NCI-H69 (cell line): ENCODE measurements around the gene SLC8A1.

ENCODE experiments used
- DNase-seq: peaks from one replicate; lab custom pipeline; 2025; lab: John Stamatoyannopoulos, UW

Gene SLC8A1

DNA sequence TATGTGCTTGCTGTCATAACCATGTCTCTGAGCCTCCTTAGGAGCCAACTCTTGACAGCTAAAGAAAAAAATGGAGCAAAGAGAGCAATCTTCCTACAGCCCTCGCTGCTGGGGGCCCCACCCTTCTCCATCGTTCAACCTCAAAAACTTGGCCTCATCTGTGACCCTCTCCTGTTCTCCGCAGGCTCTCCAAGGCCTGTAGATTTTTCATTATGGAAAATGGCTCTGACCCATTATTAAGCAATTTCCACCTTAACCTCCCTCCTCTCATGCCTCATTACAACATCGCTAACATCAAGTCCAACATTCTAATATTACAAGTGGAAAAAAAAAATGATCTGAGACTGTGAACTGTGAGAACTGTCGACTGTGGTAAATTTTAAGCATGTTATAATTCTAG is 98.7 kb downstream of the SLC8A1 start:
- no peak for DNase-seq

DNA sequence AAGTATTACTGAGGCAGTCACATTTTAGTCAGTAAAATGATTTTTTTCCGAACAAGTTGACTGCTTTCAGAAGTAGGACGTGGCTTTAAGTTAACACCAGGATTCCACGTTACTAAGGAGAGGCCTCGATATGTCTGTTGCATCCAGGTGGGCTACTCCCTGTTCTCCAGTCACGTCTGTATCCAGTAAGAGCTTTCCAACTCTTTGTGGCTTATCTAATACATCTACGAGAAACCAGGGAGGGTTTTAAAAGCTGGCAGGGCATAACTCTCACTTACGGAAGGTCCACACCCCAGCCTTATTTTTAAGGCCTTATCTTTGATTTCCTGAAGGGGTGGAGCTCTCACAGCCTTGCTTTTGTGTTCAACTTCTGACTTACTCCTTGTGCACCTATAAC is 99.2 kb downstream of the SLC8A1 start:
- DNase-seq: no peak

DNA sequence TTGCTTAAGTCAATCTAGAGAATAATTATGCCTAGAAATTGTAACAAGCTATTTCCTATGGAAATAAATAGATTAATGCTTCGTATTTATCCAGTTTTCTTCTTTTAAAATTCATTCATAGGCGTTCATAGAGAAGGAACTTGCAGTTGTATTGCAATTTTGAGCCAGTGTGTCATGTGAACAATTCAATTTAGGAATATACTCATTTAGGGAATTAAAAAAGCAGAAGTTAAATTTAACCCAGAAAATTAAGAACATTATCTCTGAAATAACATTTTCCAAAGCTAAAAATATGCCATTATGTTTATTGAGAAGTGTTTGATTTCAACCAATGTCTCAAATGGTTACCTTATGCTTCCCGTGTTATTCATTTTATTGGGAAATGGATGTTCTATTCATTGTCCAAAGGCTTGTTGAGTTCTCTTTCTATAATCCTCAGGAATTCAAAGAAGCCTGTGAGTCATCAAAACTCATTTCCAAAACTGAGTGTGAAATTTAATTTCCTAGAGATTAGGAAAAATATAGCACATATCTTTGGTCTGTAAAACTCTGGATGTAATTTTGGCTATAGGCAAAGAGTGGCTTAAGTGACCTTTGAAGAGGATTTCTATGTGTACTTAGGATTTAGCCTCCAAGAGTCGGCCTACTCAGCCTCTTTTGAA is 99.7 kb downstream of the SLC8A1 start:
- no peak for DNase-seq

DNA sequence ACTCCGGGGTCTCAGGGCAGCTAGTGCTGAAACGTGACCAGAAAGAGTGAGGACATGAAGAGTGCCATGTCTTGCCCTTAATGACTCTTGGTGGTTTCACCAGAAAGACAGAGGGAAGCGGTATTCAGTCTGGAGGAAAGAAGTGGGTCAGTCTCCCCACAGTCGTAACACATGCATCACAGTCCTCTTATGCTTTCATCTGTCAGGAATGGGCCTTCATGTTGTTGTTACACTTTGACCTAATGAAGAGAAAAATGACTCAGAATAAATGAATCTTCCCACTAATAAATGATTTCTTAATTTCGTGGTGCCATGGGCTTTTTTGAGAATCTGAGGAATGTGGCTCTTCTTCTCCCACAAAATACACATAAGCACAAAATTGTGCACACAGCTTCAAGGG is 103.2 kb downstream of the SLC8A1 start:
- no peak for DNase-seq

DNA sequence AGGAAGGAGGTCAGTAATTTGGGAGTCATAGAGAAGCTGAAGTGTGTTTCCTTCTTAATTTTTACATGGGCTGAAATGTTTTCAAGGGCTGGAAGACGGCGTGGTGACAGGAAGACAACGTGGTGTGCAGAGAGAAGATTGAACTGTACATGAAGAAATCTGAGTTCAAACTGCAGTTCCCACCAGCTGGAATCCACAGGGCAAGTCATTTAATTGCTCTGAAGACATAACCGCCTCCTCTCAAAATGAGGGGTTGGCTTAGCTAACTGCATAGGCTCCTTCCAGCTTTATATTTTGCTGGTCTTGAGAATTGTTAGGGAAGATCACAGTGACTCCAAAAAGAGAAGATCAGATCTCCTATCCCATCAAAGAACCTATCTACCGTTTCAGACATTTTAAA is 103.9 kb downstream of the SLC8A1 start:
- peak; percentile 12 for DNase-seq

DNA sequence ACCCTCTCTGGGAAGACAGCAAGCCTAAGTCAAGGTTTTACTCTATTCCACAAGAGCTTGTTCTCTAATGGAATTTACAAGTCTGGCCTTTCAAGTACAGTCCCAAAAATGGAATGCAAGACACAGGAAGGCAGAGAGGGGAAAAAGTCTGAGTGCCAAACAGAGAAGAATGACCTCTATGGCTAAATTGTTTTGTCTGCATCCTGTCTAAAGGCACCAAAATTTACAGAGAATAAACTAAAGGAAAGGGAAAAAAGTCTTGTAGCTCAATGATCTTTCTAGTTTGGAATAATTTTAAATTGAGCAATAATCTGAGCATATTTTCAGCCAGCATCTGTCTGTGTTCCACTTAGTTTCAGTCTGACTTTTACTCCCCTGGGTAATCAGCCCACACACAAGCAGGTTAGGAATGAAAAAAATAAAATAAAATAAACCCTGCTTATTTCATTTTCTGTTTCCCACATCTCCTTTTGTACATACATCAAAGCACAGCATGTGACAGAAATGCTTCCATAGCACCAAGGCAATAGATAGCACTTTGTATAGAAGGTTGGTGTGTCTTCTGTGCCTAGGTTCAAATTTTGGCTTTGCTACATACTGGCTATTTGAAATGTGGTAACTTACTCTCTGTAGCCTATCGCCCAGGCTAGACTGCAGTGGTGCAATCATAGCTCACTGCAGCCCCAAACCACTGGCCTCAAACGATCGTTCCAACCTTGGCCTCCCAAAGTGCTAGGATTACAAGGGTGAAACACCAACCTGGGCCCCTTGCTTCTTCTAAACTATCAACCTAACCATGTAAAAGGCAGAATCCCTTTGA is 105.1 kb downstream of the SLC8A1 start:
- no peak for DNase-seq

DNA sequence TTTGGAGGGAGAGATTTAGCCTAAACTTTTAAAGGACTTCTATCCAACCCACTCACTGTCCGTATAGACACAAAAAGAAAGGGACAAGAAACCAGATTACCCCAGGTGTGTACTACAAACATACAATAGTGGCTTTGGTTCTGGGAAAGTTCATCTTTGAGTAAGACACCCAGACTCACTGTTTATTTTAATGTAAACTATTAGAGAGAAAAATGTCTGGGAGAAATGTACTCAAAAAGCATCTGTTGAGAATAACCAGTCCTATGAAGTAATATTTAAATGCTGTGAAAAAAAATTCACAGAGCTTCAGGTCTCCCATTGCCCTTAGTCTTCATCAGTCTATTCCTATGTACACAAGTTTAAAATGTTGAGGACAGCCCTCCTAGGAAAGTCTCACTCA is 107.5 kb downstream of the SLC8A1 start:
- no peak for DNase-seq

DNA sequence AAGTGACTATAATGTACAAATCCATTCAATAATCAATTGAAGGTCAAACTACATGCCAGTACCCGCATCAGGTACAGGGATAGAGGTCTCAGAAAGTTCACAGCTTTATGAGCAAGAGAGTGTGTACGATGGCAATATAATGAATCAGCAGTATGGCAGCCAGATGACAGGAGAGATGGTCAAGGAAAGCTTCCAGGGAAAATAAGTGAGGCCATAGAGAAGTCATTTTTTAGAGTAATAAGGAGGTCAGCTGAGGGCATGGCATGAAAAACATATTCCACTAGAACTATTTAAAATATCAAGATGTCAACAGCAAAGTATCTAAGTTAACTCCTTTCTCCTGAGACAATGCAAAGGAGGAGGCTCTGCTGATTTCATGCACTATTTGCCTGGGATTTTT is 108.0 kb downstream of the SLC8A1 start:
- no peak for DNase-seq

DNA sequence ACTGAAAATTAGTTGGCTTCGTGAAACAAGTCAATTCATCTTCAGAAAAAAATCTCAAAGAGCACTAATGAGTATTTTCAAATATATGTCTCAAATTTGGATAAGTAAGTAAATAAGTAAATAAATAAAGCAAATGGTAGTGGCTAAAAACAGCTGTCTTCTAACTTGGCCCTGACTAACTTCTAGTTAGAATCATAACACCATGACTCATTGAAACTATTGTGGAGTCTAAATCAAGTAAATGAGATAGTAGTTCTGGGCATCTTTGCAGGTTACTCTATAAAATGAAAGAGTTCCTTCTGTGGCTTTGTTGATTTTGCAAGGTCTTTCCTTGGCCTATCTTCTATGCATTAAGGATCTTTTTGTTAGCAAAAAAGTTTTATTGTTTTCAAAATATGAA is 110.7 kb downstream of the SLC8A1 start:
- no peak for DNase-seq

DNA sequence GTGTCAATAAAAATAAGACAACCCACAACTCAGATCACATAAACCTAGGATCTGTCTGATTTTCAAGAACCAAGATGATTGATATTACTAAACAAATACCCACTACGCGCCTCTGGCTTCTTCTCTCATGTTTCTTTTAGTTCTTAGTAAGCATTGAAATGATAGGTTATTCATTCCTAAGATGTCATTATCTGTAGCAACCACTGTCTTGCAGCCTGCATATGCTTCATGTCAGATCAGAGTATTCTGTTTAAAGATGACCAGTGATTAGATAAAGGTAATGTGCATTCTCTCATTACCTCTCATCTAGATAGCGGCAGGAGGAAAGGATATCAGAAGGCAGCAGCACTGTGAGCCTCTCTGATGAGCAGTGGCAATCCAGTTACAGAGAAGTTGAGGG is 112.9 kb downstream of the SLC8A1 start:
- DNase-seq: no peak

DNA sequence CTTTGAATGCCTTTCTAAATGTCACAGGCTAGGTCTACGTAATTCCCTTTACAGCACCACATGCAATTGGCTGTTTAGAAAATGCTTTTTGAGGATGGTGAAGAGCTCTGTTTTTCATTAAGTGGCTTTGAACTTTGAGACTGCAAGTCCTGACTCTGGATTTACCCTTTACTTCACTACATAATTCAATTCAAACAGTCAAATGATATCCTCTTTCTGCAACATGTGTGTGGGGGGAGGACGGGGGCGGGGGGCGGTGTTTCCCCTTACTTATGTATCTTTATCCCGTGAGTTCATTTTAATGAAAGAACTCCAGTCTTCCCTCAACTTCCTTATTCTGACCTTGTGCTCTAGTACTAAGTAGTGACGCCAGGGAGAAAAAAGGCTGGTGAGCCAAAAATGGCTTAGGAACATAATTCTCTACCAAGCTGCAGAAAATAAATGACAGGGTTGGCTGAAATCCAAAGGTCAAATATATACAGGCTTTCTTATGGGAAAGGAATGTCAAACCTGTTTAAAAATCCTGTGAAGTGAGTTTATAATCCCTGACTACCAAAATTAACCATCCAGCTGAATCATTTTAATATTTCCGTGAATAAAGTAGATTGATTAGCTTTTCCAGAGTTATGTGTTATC is 119.6 kb downstream of the SLC8A1 start:
- DNase-seq: peak; percentile 26

DNA sequence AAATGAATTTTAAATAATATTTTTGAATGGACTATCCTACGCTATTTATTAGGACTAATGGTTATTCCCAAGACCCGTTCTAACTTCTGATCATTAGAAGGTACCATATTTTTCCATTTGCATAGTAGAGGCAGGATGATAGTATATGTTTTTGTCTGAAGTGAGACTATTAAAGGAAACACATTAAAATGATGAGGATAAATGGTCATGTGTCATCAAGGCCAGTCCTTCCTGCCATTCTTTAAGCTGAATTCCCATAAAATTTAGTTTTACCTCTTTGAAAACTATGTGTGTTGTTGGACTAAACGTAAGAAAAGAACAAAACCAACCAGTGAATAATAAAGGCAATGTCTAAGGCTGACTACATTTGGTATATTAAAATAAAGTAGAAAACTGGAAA is 121.8 kb downstream of the SLC8A1 start:
- DNase-seq: no peak

DNA sequence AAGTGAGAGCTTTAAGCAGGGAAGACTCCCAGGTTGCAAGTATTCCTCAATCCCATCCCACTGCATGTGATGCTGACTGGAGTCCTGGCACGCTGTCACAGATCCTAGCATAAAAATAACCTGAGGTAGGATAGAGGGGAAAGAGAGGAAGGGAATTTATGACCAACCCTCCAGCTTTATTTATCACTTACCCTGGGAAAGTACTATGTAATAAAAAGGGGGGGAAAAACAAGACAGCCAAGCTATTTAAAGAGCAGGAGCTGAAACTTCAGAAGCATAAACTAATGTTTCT is 122.2 kb downstream of the SLC8A1 start:
- DNase-seq: no peak

DNA sequence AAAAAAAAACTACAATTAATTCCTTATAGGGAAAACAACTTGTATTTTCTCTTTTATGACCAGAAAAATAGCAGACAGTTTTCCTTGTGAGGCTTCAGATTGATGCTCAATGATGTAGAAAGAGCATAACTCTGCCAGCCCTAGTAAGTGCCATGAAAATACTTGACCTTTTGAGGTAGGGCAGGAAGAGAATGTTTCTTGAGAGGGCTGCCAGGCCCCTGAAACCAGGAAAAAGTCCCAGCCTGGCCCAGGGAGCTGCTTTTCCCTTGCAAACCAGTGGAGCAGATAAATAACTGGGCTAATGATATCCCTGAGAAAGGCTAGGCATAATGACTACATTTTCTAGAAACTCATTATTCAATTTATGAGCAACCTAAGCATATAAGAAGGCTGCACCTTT is 126.8 kb downstream of the SLC8A1 start:
- no peak for DNase-seq

DNA sequence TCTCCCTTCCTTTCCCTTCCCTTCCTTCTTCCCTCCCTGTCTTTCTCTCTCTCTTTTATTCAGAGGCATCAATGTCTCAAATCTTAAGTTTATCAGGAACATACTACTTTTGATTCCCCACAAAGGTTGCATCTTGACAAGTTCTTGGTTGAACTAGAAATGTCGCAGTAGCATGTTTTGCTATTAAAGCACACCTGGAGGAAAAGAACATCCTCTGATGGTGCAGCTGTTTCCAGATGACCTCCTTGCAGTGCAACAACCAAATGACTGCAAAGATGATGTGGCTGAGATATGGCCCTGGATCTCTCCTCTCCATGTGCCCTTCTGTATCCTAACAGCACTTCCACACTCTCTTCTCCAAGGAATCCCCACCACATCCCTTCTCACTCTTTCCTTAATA is 127.2 kb downstream of the SLC8A1 start:
- DNase-seq: no peak

DNA sequence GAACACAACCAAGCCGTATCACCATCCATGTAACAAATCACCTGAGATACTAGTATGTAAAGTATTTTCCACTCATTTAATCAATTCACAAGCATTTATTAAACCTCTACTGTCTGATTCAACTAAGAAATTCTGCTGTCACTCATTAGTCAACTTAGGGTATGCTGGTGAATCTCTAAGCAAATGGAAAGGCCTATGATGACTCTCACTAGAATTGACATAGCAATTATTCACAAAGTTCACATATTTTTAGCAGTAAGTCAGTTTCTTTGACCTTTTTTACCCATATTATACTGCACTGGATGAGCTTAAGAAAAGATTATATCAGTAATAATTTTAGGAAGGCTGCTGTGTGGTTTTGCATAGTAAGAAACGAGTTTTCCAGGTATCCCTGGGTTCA is 130.1 kb downstream of the SLC8A1 start:
- DNase-seq: no peak

DNA sequence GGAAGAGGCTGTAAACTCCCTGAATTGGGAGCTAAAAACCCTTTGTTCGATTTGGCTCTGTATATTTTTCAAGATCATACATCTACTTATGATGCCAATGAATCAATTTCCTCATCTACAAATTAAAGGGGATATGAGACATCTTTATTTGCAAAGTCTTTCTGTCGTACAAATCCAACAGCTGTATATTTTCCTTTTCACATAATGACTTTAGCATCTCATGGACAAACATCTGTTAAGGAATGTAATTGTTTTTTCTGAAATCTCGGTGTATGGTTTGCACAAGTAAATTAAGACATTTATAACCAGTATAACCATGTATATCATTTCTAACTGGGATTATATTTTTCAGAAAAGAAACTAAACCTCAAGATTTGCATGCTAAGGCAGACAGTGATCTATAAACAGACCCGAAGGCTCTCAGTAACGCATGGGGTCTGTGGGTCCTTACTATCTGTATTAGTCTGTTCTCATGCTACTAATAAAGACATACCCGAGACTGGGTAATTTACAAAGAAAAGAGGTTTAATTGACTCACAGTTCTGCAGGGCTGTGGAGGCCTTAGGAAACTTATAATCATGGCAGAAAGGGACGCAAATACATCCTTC is 130.8 kb downstream of the SLC8A1 start:
- no peak for DNase-seq

DNA sequence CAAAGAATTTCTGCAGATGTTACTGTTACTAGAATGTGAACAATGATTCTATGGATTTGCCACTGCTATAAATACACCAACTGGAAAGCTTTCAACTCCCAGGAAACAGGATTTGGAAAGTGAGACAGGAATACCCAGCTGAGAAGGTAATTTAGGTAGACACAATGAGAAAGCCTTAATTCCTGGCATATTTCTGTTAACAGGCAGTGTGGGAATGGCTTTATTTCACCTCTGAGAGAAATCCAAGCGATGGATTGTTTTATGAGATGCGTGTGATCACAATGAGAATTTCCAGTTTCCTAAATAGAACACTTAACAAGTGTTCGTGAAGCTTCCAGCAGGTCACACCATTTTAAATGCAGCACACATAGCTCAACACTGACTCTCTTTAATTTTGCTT is 133.0 kb downstream of the SLC8A1 start:
- DNase-seq: no peak

DNA sequence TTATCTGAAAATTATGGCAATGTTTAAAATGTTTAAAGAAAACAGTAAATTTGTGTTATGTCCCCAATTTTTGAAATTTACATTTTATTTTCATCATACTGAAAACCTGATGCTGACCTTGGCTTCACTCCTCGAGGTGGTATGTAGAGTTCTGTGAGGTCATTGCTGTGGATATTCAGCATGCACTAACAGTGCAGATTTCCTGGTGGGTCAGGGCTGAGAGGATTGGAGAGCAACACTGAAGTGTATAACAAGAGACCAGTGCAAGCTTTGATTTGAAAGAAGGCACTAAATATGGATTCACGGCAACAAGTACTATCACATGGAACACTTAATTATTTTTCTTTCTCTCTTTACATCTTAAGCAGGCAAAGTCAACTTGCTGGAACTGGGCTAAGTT is 134.1 kb downstream of the SLC8A1 start:
- DNase-seq: no peak

DNA sequence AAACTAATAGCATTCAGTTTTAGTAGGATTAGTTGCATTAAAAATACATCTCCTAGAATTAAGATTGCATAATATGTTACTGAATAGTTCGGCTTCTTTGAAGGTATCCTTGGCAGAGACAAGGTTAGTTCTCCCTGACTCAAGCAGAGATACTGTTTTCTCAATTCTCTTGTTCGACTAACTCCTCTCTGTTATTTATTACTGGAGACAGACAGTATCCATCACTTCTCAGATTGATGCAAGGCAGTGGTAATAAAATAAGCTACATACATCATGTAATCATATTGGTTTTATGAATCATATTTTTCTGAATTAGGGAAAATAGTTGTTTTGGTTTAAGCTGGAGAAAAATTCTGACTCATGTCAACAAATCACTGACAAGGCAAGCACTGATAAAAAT is 134.8 kb downstream of the SLC8A1 start:
- DNase-seq: no peak

DNA sequence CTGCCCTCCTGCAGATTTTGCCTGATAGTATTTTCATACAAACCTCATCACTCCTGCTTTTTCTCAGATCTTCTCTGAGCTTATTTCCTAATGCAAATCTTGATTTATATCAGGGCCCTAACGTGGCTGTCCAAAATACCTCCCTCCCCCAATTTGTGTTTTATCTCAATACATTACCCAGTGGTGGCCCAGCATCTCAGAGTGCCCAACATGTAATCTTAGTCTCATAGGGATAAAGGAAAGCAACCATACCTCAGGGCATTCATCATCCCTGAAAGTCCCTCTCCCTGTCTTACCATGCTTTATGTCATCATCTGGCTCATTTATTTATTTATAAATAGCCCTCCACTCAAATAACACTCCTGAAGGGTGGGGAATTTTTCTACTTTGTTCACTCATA is 135.3 kb downstream of the SLC8A1 start:
- DNase-seq: no peak

DNA sequence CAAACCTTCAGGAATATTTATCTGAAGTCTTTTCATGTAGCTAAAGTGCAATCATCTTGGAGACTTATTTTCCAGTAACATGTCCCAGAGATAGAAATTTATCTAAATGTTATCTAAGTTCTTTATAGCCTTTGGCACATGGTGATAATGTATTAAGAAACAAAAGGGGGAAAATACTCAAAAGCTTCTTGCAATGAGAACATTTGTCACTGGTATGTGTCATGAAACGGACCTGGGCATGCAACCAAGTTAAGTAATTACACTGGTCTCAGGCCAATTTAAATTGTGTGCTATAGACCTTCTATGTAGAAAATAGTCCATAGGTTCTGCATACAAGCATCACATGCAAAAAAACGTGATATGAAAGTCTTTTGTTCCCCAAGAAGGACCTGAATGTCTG is 136.2 kb downstream of the SLC8A1 start:
- no peak for DNase-seq

DNA sequence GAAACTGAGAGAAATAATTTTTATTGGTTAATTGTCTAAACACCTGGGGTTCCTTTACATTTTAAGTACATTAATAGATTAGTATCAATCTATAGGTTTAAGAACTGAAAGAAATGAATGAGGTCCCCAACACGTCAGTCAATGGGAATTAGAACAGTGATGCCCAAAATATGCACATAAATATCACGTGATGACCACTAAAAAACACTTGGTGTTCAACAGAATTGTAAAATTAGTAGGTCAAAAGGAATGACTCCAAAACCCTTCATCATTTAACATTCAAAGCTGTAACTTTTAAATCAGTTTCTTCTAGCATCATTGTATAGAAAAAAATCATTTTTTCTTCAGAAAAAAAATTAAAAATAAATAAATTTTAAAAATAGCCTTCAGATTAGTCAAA is 140.9 kb downstream of the SLC8A1 start:
- DNase-seq: no peak
